ENCODE data around the gene MPDZ. TPM values are rescaled to one million over a fixed set of nuclear protein-coding genes. Genes with fewer than 3 reads are reported as not detected.

Gene MPDZ
- polyA plus RNA-seq, 1 donor (not counting 4 experiments of a cell fraction or from before 2014, with no cell fraction given), result 9.0 TPM

DNA sequence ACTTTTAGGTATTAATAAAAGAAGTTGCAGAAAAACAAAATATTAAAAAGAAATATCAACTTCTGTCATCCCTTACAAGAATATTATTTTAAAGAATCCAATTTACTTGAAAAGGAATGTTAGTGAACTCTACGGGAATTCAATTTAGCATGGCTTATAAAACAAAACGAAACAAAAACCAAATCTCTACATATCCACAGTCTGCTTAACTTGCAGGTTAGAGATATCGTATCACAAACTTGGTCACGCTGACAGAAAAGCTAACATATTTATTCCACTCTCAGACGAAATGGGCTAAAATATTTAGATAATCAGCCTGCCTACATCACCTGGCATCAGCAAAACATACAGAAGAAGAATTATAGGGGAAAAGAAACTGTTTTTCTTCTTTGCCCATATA is 92.7 kb downstream of the MPDZ start:
- H3K9ac ChIP-seq (ENCODE audit: control insufficient read depth, extremely low read depth, insufficient read depth, low read length), result no peak overlapping the region
- no peaks in the 10 kb centered on the region for H3K9me3 ChIP-seq (ENCODE audit: control insufficient read depth, low read depth, low read length)
- no peak for DNase-seq (ENCODE audit: low read depth, low spot score)
- no peaks in the 10 kb centered on the region for H3K36me3 ChIP-seq (ENCODE audit: control insufficient read depth in 2 of 2, extremely low read depth in 1 of 2, insufficient read depth in 2 of 2, low read length in 2 of 2)
- H3K27me3 ChIP-seq (ENCODE audit: control insufficient read depth, extremely low read depth, insufficient read depth, low read length), result no peaks in the 10 kb centered on the region
- H3K4me2 ChIP-seq (ENCODE audit: control insufficient read depth, extremely low read depth, insufficient read depth, low read depth, low read length), result no peak overlapping the region
- H3K4me1 ChIP-seq (ENCODE audit: control insufficient read depth, extremely low read depth, insufficient read depth, low read length), result peaks cover 3% of the 10 kb centered on the region
- dilution Hi-C loops (cut with MboI; ENCODE audit: extremely low pct_ligation_motif_present, low sequenced_read_pairs), result no loop called here
- no peak overlapping the region for H3K4me3 ChIP-seq (ENCODE audit: control insufficient read depth in 2 of 3, extremely low read depth in 1 of 3, insufficient read depth in 2 of 3, low read depth in 1 of 3, low read length in 3 of 3)
- no peaks in the 10 kb centered on the region for H4K20me1 ChIP-seq (ENCODE audit: control insufficient read depth, extremely low read depth, insufficient read depth, low read length)
- no peaks in the 10 kb centered on the region for H3K79me2 ChIP-seq (ENCODE audit: control insufficient read depth, insufficient read depth, low read length)
- no peak for FAIRE-seq
- no peak overlapping the region for H2AFZ ChIP-seq (ENCODE audit: control insufficient read depth, low read length)
- no peaks in the 10 kb centered on the region for H3K9me1 ChIP-seq (ENCODE audit: control insufficient read depth, extremely low read depth, insufficient read depth, low read length)
- TF ChIP-seq EZH2 (IDR thresholded peaks at IDR 0.05; ENCODE audit: low read length), result no peak
- no peak overlapping the region for H3K27ac ChIP-seq (ENCODE audit: control insufficient read depth, insufficient read depth, low read length)

DNA sequence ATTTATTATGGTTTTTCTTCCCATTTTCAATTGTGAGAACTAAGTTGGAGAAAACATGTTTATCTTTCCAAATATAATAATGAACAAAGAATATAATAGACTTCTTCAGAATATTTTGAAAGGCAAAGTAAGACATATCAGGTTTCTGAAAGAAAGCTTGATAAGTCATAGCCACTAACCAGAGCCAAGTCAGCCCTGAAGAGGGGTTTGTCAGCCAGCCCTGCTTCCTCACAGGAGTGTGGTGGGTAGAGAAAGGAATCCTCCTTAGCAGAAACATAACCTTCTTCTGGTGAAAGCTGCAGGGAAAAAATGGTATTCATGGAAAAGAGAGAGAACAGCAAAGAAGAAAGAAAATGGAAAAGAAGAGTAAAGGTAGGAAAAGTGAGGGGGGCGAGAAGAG is 93.4 kb downstream of the MPDZ start:
- Histone ChIP-seq H3K27me3 (ENCODE audit: control insufficient read depth, extremely low read depth, insufficient read depth, low read length) (no peaks in the 10 kb centered on the region), H3K9me1 (ENCODE audit: control insufficient read depth, extremely low read depth, insufficient read depth, low read length) (no peaks in the 10 kb centered on the region), H3K79me2 (ENCODE audit: control insufficient read depth, insufficient read depth, low read length) (no peaks in the 10 kb centered on the region), H3K4me1 (ENCODE audit: control insufficient read depth, extremely low read depth, insufficient read depth, low read length) (peaks cover 7% of the 10 kb centered on the region), H3K27ac (ENCODE audit: control insufficient read depth, insufficient read depth, low read length) (no peak overlapping the region), H3K9me3 (ENCODE audit: control insufficient read depth, low read depth, low read length) (no peaks in the 10 kb centered on the region), H3K36me3 (ENCODE audit: control insufficient read depth in 2 of 2, extremely low read depth in 1 of 2, insufficient read depth in 2 of 2, low read length in 2 of 2) (no peaks in the 10 kb centered on the region), H4K20me1 (ENCODE audit: control insufficient read depth, extremely low read depth, insufficient read depth, low read length) (no peaks in the 10 kb centered on the region), H3K4me3 (ENCODE audit: control insufficient read depth in 2 of 3, extremely low read depth in 1 of 3, insufficient read depth in 2 of 3, low read depth in 1 of 3, low read length in 3 of 3) (no peak overlapping the region), H3K9ac (ENCODE audit: control insufficient read depth, extremely low read depth, insufficient read depth, low read length) (no peak overlapping the region), H2AFZ (ENCODE audit: control insufficient read depth, low read length) (no peak overlapping the region), H3K4me2 (ENCODE audit: control insufficient read depth, extremely low read depth, insufficient read depth, low read depth, low read length) (no peak overlapping the region)
- no peak for FAIRE-seq
- TF ChIP-seq, protein P1, sequence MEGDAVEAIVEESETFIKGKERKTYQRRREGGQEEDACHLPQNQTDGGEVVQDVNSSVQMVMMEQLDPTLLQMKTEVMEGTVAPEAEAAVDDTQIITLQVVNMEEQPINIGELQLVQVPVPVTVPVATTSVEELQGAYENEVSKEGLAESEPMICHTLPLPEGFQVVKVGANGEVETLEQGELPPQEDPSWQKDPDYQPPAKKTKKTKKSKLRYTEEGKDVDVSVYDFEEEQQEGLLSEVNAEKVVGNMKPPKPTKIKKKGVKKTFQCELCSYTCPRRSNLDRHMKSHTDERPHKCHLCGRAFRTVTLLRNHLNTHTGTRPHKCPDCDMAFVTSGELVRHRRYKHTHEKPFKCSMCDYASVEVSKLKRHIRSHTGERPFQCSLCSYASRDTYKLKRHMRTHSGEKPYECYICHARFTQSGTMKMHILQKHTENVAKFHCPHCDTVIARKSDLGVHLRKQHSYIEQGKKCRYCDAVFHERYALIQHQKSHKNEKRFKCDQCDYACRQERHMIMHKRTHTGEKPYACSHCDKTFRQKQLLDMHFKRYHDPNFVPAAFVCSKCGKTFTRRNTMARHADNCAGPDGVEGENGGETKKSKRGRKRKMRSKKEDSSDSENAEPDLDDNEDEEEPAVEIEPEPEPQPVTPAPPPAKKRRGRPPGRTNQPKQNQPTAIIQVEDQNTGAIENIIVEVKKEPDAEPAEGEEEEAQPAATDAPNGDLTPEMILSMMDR (optimal IDR thresholded peaks at IDR 0.05 in 1 of 3, IDR thresholded peaks at IDR 0.05 in 1 of 3, conservative IDR thresholded peaks at IDR 0.05 in 1 of 3; ENCODE audit: extremely low read depth in 1 of 3, insufficient read depth in 2 of 3, low read length in 3 of 3), result no peak
- TF ChIP-seq EZH2 (IDR thresholded peaks at IDR 0.05; ENCODE audit: low read length), result no peak
- DNase-seq (ENCODE audit: low read depth, low spot score), result no peak
- dilution Hi-C loops (cut with MboI; ENCODE audit: extremely low pct_ligation_motif_present, low sequenced_read_pairs), result no loop called here

DNA sequence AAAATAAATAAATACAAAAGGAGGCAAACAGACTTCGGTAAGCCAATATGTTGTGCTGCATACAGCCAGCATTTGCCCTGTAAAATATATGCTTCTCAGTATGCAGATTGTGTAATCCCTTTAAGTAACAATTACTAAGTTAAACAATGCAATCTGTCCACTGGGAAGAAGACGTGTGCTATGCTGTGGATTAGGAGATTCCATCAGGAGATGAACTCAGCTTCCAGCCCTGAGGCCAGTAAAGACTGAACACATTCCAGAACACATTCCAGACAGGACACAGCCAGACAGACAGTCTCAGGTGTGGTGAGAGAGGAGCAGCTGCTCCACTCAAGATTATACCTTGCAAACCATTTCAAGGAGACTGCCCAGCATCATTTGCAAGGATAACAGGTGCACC is 97.8 kb downstream of the MPDZ start:
- no peak overlapping the region for H2AFZ ChIP-seq (ENCODE audit: control insufficient read depth, low read length)
- no peak overlapping the region for H3K4me3 ChIP-seq (ENCODE audit: control insufficient read depth in 2 of 3, extremely low read depth in 1 of 3, insufficient read depth in 2 of 3, low read depth in 1 of 3, low read length in 3 of 3)
- no peaks in the 10 kb centered on the region for H3K9me3 ChIP-seq (ENCODE audit: control insufficient read depth, low read depth, low read length)
- no peaks in the 10 kb centered on the region for H3K36me3 ChIP-seq (ENCODE audit: control insufficient read depth in 2 of 2, extremely low read depth in 1 of 2, insufficient read depth in 2 of 2, low read length in 2 of 2)
- H4K20me1 ChIP-seq (ENCODE audit: control insufficient read depth, extremely low read depth, insufficient read depth, low read length), result no peaks in the 10 kb centered on the region
- H3K9me1 ChIP-seq (ENCODE audit: control insufficient read depth, extremely low read depth, insufficient read depth, low read length), result no peaks in the 10 kb centered on the region
- H3K79me2 ChIP-seq (ENCODE audit: control insufficient read depth, insufficient read depth, low read length), result no peaks in the 10 kb centered on the region
- H3K27ac ChIP-seq (ENCODE audit: control insufficient read depth, insufficient read depth, low read length), result no peak overlapping the region
- H3K9ac ChIP-seq (ENCODE audit: control insufficient read depth, extremely low read depth, insufficient read depth, low read length), result no peak overlapping the region
- peaks cover 7% of the 10 kb centered on the region for H3K4me1 ChIP-seq (ENCODE audit: control insufficient read depth, extremely low read depth, insufficient read depth, low read length)
- no peak overlapping the region for H3K4me2 ChIP-seq (ENCODE audit: control insufficient read depth, extremely low read depth, insufficient read depth, low read depth, low read length)
- dilution Hi-C loops (cut with MboI; ENCODE audit: extremely low pct_ligation_motif_present, low sequenced_read_pairs), result no loop called here
- TF ChIP-seq EZH2 (IDR thresholded peaks at IDR 0.05; ENCODE audit: low read length), result no peak
- TF ChIP-seq, protein P1 (optimal IDR thresholded peaks at IDR 0.05 in 1 of 3, IDR thresholded peaks at IDR 0.05 in 1 of 3, conservative IDR thresholded peaks at IDR 0.05 in 1 of 3; ENCODE audit: extremely low read depth in 1 of 3, insufficient read depth in 2 of 3, low read length in 3 of 3), result no peak
- no peaks in the 10 kb centered on the region for H3K27me3 ChIP-seq (ENCODE audit: control insufficient read depth, extremely low read depth, insufficient read depth, low read length)
- peak; percentile 75 for DNase-seq (ENCODE audit: low read depth, low spot score)
- FAIRE-seq, result peak; percentile 92

Measured in keratinocyte (primary cell).